Measurements from ENCODE around the gene C7. TPM values are rescaled to one million over a fixed set of nuclear protein-coding genes. Genes with fewer than 3 reads are reported as not detected.
A peak's percentile ranks its signal among the peaks of the same experiment; 100 is the strongest.

The C7 gene
- polyA plus RNA-seq, 4 donors, result 1.1 to 111 (median 12.1) TPM

DNA sequence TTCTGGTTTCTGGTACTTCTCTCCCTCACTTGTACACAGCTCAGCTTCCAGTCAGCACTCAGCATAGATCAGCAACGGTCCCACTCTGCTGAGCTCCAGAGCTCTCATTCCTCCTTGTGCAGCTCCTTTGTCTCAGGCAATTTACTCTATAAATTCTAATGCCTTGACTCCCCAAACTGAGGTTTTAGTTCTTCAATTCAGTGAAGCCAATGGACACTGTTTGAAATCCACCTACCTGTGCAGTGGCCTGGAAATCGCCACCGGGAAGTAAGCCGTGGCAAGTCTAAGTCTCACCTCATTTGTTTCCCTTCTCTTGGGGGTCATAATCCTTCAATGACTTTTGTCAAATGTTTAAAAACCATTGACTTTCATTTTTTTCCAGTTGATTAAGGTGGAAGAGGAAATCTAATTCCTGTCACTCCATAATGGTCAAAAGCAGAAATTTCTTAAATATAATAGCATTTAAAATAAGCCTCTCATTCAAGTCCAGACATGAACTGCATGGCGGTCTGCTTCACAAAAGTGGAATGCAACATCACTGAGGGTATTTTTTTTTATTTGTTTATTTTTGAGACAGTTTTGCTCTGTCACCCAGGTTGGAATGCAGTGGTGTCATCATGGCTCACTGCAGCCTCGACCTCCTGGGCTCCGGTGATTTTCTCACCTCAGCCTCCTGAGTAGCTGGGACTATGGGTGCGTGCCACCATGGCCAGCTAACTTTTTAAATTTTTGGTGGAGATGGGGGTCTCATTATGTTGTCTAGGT, 79.6 kb downstream of the C7 start:
- H3K27me3 ChIP-seq (ENCODE audit: control insufficient read depth in 3 of 3, insufficient read depth in 3 of 3, low read length in 3 of 3), result no peaks in the 10 kb centered on the region
- no peaks in the 10 kb centered on the region for H3K36me3 ChIP-seq (ENCODE audit: control insufficient read depth in 3 of 3, insufficient read depth in 2 of 3, low read depth in 1 of 3, low read length in 3 of 3)
- no peak overlapping the region for H3K27ac ChIP-seq (ENCODE audit: low read depth in 1 of 3, low read length in 2 of 3)
- FAIRE-seq (no peak), DNase-seq (no peak)
- H3K9me3 ChIP-seq (ENCODE audit: control insufficient read depth in 2 of 2, insufficient read depth in 1 of 2, low read depth in 1 of 2, low read length in 1 of 2), result peaks cover 0 to 12% of the 10 kb centered on the region in 2 donors
- WGBS, 3 donors, result 92 to 97% (median 94%) methylated on average over 8 of the region's 8 CpGs
- peaks cover 0 to 25% (median 4%) of the 10 kb centered on the region in 3 donors for H3K4me1 ChIP-seq (ENCODE audit: control insufficient read depth in 3 of 3, insufficient read depth in 2 of 3, low read depth in 1 of 3, low read length in 2 of 3)
- H3K4me3 ChIP-seq (ENCODE audit: low read depth in 1 of 3, low read length in 3 of 3), result no peak overlapping the region

DNA sequence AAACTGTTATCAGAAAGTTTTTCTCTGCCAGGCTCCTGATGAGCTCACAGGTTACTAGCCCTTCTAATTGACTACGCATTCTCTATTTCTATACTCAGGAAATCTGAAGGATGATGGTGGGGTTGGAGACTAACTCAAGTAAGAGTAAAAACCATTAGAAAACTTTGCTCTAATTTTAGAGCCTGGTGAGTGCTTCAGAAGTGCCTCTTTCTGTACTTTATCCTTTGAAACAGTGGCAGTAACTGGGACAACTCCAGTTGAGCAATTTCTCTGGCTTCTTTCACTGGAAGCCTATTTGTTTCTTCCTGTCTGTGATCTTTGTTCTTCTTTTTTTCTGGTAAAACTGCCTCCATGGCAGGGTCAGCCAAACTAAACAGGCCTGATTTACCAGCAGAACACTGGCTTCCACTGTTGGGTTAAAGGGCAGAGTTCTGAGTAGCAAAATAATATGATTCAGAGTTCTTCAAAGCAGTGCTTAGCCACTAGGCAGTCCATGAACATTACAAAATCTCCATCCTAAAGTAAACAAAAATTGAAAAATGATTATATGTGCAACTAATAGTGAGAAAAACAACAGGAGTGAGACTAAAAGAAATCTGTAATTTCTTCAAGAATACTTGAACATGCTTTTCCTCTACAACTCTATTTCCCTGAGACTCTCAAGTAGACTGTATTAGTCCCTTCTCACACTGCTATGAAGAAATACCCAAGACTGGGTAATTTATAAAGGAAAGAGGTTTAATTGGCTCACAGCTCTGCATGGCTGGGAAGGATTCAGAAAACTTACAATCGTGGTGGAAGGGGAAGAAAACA, 82.1 kb downstream of the C7 start:
- Histone ChIP-seq H3K27me3 (ENCODE audit: control insufficient read depth in 3 of 3, insufficient read depth in 3 of 3, low read length in 3 of 3) (no peaks in the 10 kb centered on the region), H3K4me3 (ENCODE audit: low read depth in 1 of 3, low read length in 3 of 3) (no peak overlapping the region), H3K27ac (ENCODE audit: low read depth in 1 of 3, low read length in 2 of 3) (peak overlapping the region in 2 of 3 donors; percentile 38 to 39), H3K9me3 (ENCODE audit: control insufficient read depth in 2 of 2, insufficient read depth in 1 of 2, low read depth in 1 of 2, low read length in 1 of 2) (peaks cover 0 to 12% of the 10 kb centered on the region in 2 donors), H3K36me3 (ENCODE audit: control insufficient read depth in 3 of 3, insufficient read depth in 2 of 3, low read depth in 1 of 3, low read length in 3 of 3) (no peaks in the 10 kb centered on the region), H3K4me1 (ENCODE audit: control insufficient read depth in 3 of 3, insufficient read depth in 2 of 3, low read depth in 1 of 3, low read length in 2 of 3) (peaks cover 0 to 25% (median 4%) of the 10 kb centered on the region in 3 donors)
- FAIRE-seq (no peak), DNase-seq (peak; percentile 33 to 54)
- 18 to 21% (median 20%) methylated on average over 2 of the region's 2 CpGs for WGBS, 3 donors

DNA sequence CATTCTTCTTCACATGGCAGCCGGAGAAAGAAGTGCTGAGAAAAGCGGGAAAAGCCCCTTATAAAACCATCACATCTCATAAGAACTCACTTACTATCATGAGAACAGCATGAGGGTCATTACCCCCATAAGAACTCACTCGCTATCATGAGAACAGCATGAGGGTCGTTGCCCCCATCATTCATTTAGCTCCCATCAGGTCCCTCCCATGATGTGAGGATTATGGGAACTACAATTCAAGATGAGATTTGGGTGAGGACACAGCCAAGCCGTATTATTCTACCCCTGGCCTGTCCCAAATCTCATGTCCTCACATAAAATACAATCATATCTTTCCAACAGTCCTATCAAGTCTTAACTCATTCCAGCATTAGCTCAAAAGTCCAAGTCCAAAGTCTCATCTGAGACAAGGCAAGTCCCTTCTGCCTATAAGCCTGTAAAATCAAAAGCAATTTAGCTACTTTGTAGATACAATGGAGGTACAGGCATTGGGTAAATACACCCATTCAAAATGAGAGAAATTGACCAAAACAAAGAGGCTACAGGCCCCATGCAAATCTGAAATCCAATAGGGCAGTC, 82.8 kb downstream of the C7 start:
- Histone ChIP-seq H3K4me3 (ENCODE audit: low read depth in 1 of 3, low read length in 3 of 3) (no peak overlapping the region), H3K27ac (ENCODE audit: low read depth in 1 of 3, low read length in 2 of 3) (peak overlapping the region in 2 of 3 donors; percentile 38 to 39), H3K36me3 (ENCODE audit: control insufficient read depth in 3 of 3, insufficient read depth in 2 of 3, low read depth in 1 of 3, low read length in 3 of 3) (no peaks in the 10 kb centered on the region), H3K27me3 (ENCODE audit: control insufficient read depth in 3 of 3, insufficient read depth in 3 of 3, low read length in 3 of 3) (no peaks in the 10 kb centered on the region), H3K9me3 (ENCODE audit: control insufficient read depth in 2 of 2, insufficient read depth in 1 of 2, low read depth in 1 of 2, low read length in 1 of 2) (peaks cover 0 to 11% of the 10 kb centered on the region in 2 donors), H3K4me1 (ENCODE audit: control insufficient read depth in 3 of 3, insufficient read depth in 2 of 3, low read depth in 1 of 3, low read length in 2 of 3) (peaks cover 0 to 25% (median 4%) of the 10 kb centered on the region in 3 donors)
- DNase-seq, result peak; percentile 32 to 57
- 63 to 71% (median 63%) methylated on average over 5 of the region's 5 CpGs for WGBS, 3 donors
- no peak for FAIRE-seq

DNA sequence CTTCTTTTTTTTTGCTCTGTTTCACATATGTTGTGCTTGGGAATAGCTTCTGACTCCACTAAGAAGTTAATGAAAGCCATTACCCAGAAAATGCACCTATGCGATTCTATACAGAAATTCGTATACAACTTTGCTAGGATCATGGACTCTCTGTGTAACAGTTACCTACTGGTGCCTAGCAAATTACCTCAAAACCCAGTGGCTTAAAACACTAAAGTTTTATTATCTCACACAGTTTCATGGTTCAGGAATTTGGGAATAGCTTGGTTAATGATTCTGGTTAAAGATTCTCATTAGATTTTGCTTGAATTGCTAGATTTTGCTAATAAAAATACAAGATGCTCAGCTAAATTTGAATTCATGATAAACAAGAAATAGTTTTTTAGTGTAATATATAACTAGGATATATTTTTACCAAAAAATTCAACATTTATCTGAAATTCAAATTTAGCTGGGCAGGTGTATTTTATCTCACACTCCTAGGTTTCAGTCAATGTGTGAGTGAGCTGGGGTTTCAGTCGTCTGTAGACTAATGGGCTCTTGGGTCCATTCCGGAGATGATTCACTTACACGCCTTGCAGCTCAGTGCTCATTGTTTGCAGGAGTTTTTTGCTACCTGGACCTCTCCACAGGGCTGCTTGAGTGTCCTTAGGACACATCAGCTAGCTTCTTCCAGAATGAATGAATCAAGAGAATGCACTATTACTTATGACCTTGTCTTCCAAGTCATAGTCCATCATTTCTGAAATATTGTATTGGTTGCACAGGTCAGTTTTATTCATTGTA, 86.7 kb downstream of the C7 start:
- Histone ChIP-seq H3K36me3 (ENCODE audit: control insufficient read depth in 3 of 3, insufficient read depth in 2 of 3, low read depth in 1 of 3, low read length in 3 of 3) (no peaks in the 10 kb centered on the region), H3K27me3 (ENCODE audit: control insufficient read depth in 3 of 3, insufficient read depth in 3 of 3, low read length in 3 of 3) (no peaks in the 10 kb centered on the region), H3K9me3 (ENCODE audit: control insufficient read depth in 2 of 2, insufficient read depth in 1 of 2, low read depth in 1 of 2, low read length in 1 of 2) (peaks cover 0 to 8% of the 10 kb centered on the region in 2 donors), H3K4me3 (ENCODE audit: low read depth in 1 of 3, low read length in 3 of 3) (no peak overlapping the region), H3K27ac (ENCODE audit: low read depth in 1 of 3, low read length in 2 of 3) (no peak overlapping the region), H3K4me1 (ENCODE audit: control insufficient read depth in 3 of 3, insufficient read depth in 2 of 3, low read depth in 1 of 3, low read length in 2 of 3) (peaks cover 0 to 17% (median 4%) of the 10 kb centered on the region in 3 donors)
- FAIRE-seq (no peak), DNase-seq (no peak)
- 87 to 91% (median 88%) methylated on average over 5 of the region's 5 CpGs for WGBS, 3 donors

DNA sequence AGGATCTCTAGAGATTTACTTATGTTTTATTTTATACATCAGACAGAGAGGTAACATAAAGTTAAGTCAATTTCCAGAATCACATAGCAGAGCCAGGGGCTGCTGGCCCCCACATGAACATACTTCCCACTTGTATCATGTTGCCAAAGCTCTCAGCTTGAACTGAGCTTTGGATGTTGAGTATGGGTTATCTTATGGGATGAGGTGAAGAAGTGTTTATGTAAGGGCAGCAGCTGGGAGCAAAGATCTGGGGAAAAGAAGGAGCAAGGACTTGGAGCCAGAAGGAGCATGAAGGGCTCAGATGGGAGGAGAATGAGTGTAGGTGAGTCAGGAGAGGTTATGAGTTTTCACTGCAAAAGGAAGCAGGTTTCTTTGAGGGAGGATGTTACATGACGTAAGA, 89.8 kb downstream of the C7 start:
- Histone ChIP-seq H3K4me1 (ENCODE audit: control insufficient read depth in 3 of 3, insufficient read depth in 2 of 3, low read depth in 1 of 3, low read length in 2 of 3) (no peaks in the 10 kb centered on the region), H3K27ac (ENCODE audit: low read depth in 1 of 3, low read length in 2 of 3) (no peak overlapping the region), H3K4me3 (ENCODE audit: low read depth in 1 of 3, low read length in 3 of 3) (no peak overlapping the region), H3K36me3 (ENCODE audit: control insufficient read depth in 3 of 3, insufficient read depth in 2 of 3, low read depth in 1 of 3, low read length in 3 of 3) (no peaks in the 10 kb centered on the region), H3K27me3 (ENCODE audit: control insufficient read depth in 3 of 3, insufficient read depth in 3 of 3, low read length in 3 of 3) (no peaks in the 10 kb centered on the region), H3K9me3 (ENCODE audit: control insufficient read depth in 2 of 2, insufficient read depth in 1 of 2, low read depth in 1 of 2, low read length in 1 of 2) (no peaks in the 10 kb centered on the region)
- FAIRE-seq, result no peak
- WGBS, 3 donors, result 74 to 96% (median 93%) methylated on average over 1 of the region's 1 CpG
- no peak for DNase-seq

DNA sequence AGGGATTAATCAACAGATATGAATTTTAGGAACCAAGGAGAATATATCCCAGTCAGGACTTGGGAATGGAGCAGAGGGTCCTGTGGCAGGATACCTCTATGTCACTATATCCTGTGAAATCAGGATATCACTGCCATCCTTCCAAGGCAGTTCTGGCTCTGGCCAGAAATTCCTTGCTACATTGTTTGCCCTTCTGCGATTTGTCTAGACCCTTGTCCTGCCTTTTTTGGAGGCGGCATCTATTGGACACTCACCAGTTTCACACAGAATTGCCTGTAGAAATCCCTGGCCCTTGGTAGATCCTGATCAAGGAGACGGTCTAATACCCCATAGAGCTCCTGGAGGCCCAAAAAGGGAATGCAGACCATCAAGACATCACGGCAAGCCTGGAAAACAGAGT, 90.7 kb downstream of the C7 start:
- DNase-seq (no peak), FAIRE-seq (no peak)
- Histone ChIP-seq H3K36me3 (ENCODE audit: control insufficient read depth in 3 of 3, insufficient read depth in 2 of 3, low read depth in 1 of 3, low read length in 3 of 3) (no peaks in the 10 kb centered on the region), H3K27ac (ENCODE audit: low read depth in 1 of 3, low read length in 2 of 3) (no peak overlapping the region), H3K4me3 (ENCODE audit: low read depth in 1 of 3, low read length in 3 of 3) (no peak overlapping the region), H3K27me3 (ENCODE audit: control insufficient read depth in 3 of 3, insufficient read depth in 3 of 3, low read length in 3 of 3) (no peaks in the 10 kb centered on the region), H3K9me3 (ENCODE audit: control insufficient read depth in 2 of 2, insufficient read depth in 1 of 2, low read depth in 1 of 2, low read length in 1 of 2) (no peaks in the 10 kb centered on the region), H3K4me1 (ENCODE audit: control insufficient read depth in 3 of 3, insufficient read depth in 2 of 3, low read depth in 1 of 3, low read length in 2 of 3) (no peaks in the 10 kb centered on the region)
- 91 to 92% (median 91%) methylated on average over 4 of the region's 4 CpGs for WGBS, 3 donors

DNA sequence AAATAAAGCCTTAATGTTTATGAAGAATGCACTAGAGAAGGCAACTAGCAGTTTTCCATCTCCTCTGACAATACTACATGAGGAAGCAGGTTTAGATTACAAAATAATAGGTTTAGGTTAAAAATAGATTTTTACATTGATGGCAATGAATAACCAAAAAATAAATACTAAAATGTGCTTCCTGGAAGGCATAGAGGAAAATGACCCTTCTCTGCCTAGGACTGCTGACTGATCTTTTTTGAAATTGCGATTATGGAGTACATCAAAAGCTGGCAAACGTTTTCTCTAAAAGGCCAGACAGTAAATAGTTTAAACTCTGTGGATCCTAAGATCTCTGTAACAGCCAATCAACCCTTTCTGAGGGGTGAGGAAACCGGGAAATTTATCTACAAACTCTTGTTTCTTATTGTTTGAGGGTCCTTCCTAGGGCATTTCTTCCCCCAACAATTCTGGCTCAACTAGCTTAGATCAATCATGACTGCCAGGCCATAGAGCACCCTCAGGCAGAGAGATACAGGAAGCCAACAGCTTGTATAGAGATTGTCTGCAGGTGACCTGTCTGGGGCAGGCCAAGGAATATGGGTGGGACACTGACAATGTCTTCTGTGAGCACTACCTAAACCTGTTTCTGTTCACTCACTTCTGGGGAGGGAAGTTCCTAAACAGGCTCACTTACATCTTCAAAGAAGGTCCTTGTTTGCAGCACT, 94.5 kb downstream of the C7 start:
- no peaks in the 10 kb centered on the region for H3K36me3 ChIP-seq (ENCODE audit: control insufficient read depth in 3 of 3, insufficient read depth in 2 of 3, low read depth in 1 of 3, low read length in 3 of 3)
- DNase-seq, result no peak
- H3K27ac ChIP-seq (ENCODE audit: low read depth in 1 of 3, low read length in 2 of 3), result no peak overlapping the region
- WGBS, 3 donors, result 65 to 84% (median 71%) methylated on average over 3 of the region's 3 CpGs
- H3K9me3 ChIP-seq (ENCODE audit: control insufficient read depth in 2 of 2, insufficient read depth in 1 of 2, low read depth in 1 of 2, low read length in 1 of 2), result no peaks in the 10 kb centered on the region
- no peak for FAIRE-seq
- no peaks in the 10 kb centered on the region for H3K4me1 ChIP-seq (ENCODE audit: control insufficient read depth in 3 of 3, insufficient read depth in 2 of 3, low read depth in 1 of 3, low read length in 2 of 3)
- H3K27me3 ChIP-seq (ENCODE audit: control insufficient read depth in 3 of 3, insufficient read depth in 3 of 3, low read length in 3 of 3), result no peaks in the 10 kb centered on the region
- no peak overlapping the region for H3K4me3 ChIP-seq (ENCODE audit: low read depth in 1 of 3, low read length in 3 of 3)
